Suppressor macrophage (primary cell): ENCODE measurements around the gene CRYAA.
"Not testable (repeated sequence)": the region's sequence is repeated elsewhere in the genome, so short reads cannot be mapped to it uniquely, and the experiment has no call there.

ENCODE experiments used
- DNase-seq, 4 experiments: peaks; one replicate each; pipeline ENCODE4 v3.0.0-alpha.2; 2020 to 2022
- total RNA-seq, 17 experiments: gene quantifications; one replicate each; lab custom pipeline; 2026; ENCODE audit warnings: mixed read lengths in 6 of 17, inconsistent platforms in 3 of 17; lab: John Stamatoyannopoulos, UW

CRYAA gene
- 0 reads per million in 17 experiments for total RNA-seq

GRCh38 chr21:43168708-43169107 lies at the start of gene CRYAA:
CRYAA (plus strand) TSS chr21:43169008; CDS start chr21:43169100, 92 bp downstream.
- not testable (repeated sequence) for DNase-seq

- DNase-seq: not testable (repeated sequence)
Measured at GRCh38 chr21:43130094-43130493, 38.7 kb upstream of the CRYAA start.

GRCh38 chr21:43134520-43134919 lies 34.3 kb upstream of the CRYAA start:
- DNase-seq: not testable (repeated sequence)

GRCh38 chr21:43138944-43139343 lies 29.9 kb upstream of the CRYAA start:
- not testable (repeated sequence) for DNase-seq

GRCh38 chr21:43141407-43141806 lies 27.4 kb upstream of the CRYAA start:
- not testable (repeated sequence) for DNase-seq

GRCh38 chr21:43146637-43147036 lies 22.2 kb upstream of the CRYAA start:
- DNase-seq: not testable (repeated sequence)

- DNase-seq: not testable (repeated sequence)
Measured at GRCh38 chr21:43147999-43148398, 20.8 kb upstream of the CRYAA start.

GRCh38 chr21:43149344-43149743 lies 19.5 kb upstream of the CRYAA start:
- not testable (repeated sequence) for DNase-seq

- not testable (repeated sequence) for DNase-seq
Measured at GRCh38 chr21:43153601-43154000, 15.2 kb upstream of the CRYAA start.

- not testable (repeated sequence) for DNase-seq
Measured at GRCh38 chr21:43159279-43160175, 9.3 kb upstream of the CRYAA start.

GRCh38 chr21:43161826-43162707 lies 6.7 kb upstream of the CRYAA start:
- not testable (repeated sequence) for DNase-seq

GRCh38 chr21:43162708-43163205 lies 6.1 kb upstream of the CRYAA start:
- DNase-seq: not testable (repeated sequence)

GRCh38 chr21:43164823-43165222 lies 4.0 kb upstream of the CRYAA start:
- DNase-seq: not testable (repeated sequence)

- DNase-seq: not testable (repeated sequence)
Measured at GRCh38 chr21:43165734-43166133, 3.1 kb upstream of the CRYAA start.

GRCh38 chr21:43169230-43169886 lies 550 bp downstream of the CRYAA start:
- not testable (repeated sequence) for DNase-seq

- not testable (repeated sequence) for DNase-seq
Measured at GRCh38 chr21:43169891-43170290, 1.1 kb downstream of the CRYAA start.

GRCh38 chr21:43172812-43173211 lies 4.0 kb downstream of the CRYAA start:
- DNase-seq: not testable (repeated sequence)

- DNase-seq: peak in 1 of 4 experiments; percentile 6
Measured at GRCh38 chr21:43173438-43173837, 4.6 kb downstream of the CRYAA start.

GRCh38 chr21:43173930-43174329 lies 5.1 kb downstream of the CRYAA start:
- not testable (repeated sequence) for DNase-seq

GRCh38 chr21:43174998-43175397 lies 6.2 kb downstream of the CRYAA start:
- not testable (repeated sequence) for DNase-seq

GRCh38 chr21:43176621-43177020 lies 7.8 kb downstream of the CRYAA start:
- DNase-seq: not testable (repeated sequence)
